Keratinocyte (primary cell): ENCODE measurements around the gene RIT1.

Experiments used
- EZH2 ChIP-seq: IDR thresholded peaks from one replicate; pipeline ENCODE4 v1.6.1; 2012; ENCODE audit warnings: inconsistent platforms, mild to moderate bottlenecking, low read length, moderate library complexity
- TF ChIP-seq, protein P1 (sequence below), 3 experiments: IDR thresholded peaks in 1 of 3; conservative IDR thresholded peaks in 1 of 3; optimal IDR thresholded peaks in 1 of 3; 2 replicates in 2 of 3; 3 replicates in 1 of 3; pipeline versions ENCODE3 to v1.5.1; 2011; ENCODE audit warnings: low read length in 3 of 3, mild to moderate bottlenecking in 3 of 3, moderate library complexity in 2 of 3, control low read depth in 1 of 3, inconsistent platforms in 1 of 3; ENCODE audit not compliant: insufficient read depth in 2 of 3; ENCODE audit errors: extremely low read depth in 1 of 3

DNA sequence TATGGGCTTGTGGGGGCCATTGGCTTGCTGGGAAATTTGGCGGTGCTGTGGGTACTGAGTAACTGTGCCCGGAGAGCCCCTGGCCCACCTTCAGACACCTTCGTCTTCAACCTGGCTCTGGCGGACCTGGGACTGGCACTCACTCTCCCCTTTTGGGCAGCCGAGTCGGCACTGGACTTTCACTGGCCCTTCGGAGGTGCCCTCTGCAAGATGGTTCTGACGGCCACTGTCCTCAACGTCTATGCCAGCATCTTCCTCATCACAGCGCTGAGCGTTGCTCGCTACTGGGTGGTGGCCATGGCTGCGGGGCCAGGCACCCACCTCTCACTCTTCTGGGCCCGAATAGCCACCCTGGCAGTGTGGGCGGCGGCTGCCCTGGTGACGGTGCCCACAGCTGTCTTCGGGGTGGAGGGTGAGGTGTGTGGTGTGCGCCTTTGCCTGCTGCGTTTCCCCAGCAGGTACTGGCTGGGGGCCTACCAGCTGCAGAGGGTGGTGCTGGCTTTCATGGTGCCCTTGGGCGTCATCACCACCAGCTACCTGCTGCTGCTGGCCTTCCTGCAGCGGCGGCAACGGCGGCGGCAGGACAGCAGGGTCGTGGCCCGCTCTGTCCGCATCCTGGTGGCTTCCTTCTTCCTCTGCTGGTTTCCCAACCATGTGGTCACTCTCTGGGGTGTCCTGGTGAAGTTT is 30.8 kb upstream of the RIT1 start:
- TF ChIP-seq, protein P1, sequence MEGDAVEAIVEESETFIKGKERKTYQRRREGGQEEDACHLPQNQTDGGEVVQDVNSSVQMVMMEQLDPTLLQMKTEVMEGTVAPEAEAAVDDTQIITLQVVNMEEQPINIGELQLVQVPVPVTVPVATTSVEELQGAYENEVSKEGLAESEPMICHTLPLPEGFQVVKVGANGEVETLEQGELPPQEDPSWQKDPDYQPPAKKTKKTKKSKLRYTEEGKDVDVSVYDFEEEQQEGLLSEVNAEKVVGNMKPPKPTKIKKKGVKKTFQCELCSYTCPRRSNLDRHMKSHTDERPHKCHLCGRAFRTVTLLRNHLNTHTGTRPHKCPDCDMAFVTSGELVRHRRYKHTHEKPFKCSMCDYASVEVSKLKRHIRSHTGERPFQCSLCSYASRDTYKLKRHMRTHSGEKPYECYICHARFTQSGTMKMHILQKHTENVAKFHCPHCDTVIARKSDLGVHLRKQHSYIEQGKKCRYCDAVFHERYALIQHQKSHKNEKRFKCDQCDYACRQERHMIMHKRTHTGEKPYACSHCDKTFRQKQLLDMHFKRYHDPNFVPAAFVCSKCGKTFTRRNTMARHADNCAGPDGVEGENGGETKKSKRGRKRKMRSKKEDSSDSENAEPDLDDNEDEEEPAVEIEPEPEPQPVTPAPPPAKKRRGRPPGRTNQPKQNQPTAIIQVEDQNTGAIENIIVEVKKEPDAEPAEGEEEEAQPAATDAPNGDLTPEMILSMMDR (optimal IDR thresholded peaks at IDR 0.05 in 1 of 3, IDR thresholded peaks at IDR 0.05 in 1 of 3, conservative IDR thresholded peaks at IDR 0.05 in 1 of 3; ENCODE audit: extremely low read depth in 1 of 3, insufficient read depth in 2 of 3, low read length in 3 of 3) = no peak
- TF ChIP-seq EZH2 = no peak
